Measurements from ENCODE around the gene PROB1. TPM values are rescaled to one million over a fixed set of nuclear protein-coding genes. Genes with fewer than 3 reads are reported as not detected.

PROB1 gene
- total and polyA plus RNA-seq, 2 experiments from 2014 or later = 0.10 to 0.63 TPM

GRCh38 chr5:139439013-139439903 lies 44.4 kb upstream of the PROB1 start, which contains the start of gene DNAJC18:
Gene DNAJC18 (minus strand): TSS chr5:139439525. CDS start chr5:139439445, 80 bp downstream.
- Histone ChIP-seq H3K4me2 (peak within 1 kb of the TSS; percentile 88), H2AFZ (peak within 1 kb of the TSS; percentile 97), H3K4me1 (ENCODE audit: insufficient read depth) (peaks cover 11% of the 10 kb centered on the region), H3K4me3 (peak within 1 kb of the TSS; percentile 90), H3K27me3 (no peaks in the 10 kb centered on the region), H3K79me2 (no peaks in the 10 kb centered on the region), H3K27ac (peak within 1 kb of the TSS; percentile 98), H3K9me3 (ENCODE audit: low read depth) (no peaks in the 10 kb centered on the region), H4K20me1 (ENCODE audit: insufficient read depth, poor library complexity, severe bottlenecking) (no peaks in the 10 kb centered on the region), H3K9me2 (replicated peaks; ENCODE audit: insufficient read depth) (no peaks in the 10 kb centered on the region), H3K36me3 (replicated peaks; ENCODE audit: insufficient read depth, low read depth) (no peaks in the 10 kb centered on the region)
- peak; percentile 95 for DNase-seq (ENCODE audit: low spot score)
- TF ChIP-seq CTCF (IDR thresholded peaks at IDR 0.05; ENCODE audit: poor library complexity) = no peak
- TF ChIP-seq EZH2phosphoT487 (IDR thresholded peaks at IDR 0.05; ENCODE audit: low read depth, severe bottlenecking, unreplicated experiment) = no peak
- no peak for TF ChIP-seq EZH2 (IDR thresholded peaks at IDR 0.05; ENCODE audit: borderline replicate concordance)
- 6% methylated on average over 39 of the region's 49 CpGs for WGBS (ENCODE audit: low lambda C conversion rate, missing lambda C conversion rate)

- H3K4me2 ChIP-seq = peak overlapping the region; percentile 88
- no peak for TF ChIP-seq EZH2 (IDR thresholded peaks at IDR 0.05; ENCODE audit: borderline replicate concordance)
- no peaks in the 10 kb centered on the region for H3K9me2 ChIP-seq (replicated peaks; ENCODE audit: insufficient read depth)
- H3K27me3 ChIP-seq = no peaks in the 10 kb centered on the region
- no peaks in the 10 kb centered on the region for H3K9me3 ChIP-seq (ENCODE audit: low read depth)
- no peak for DNase-seq (ENCODE audit: low spot score)
- peak overlapping the region; percentile 98 for H3K27ac ChIP-seq
- no peaks in the 10 kb centered on the region for H3K36me3 ChIP-seq (replicated peaks; ENCODE audit: insufficient read depth, low read depth)
- peak overlapping the region; percentile 97 for H2AFZ ChIP-seq
- peak overlapping the region; percentile 90 for H3K4me3 ChIP-seq
- peaks cover 8% of the 10 kb centered on the region for H3K4me1 ChIP-seq (ENCODE audit: insufficient read depth)
- no peaks in the 10 kb centered on the region for H3K79me2 ChIP-seq
- H4K20me1 ChIP-seq (ENCODE audit: insufficient read depth, poor library complexity, severe bottlenecking) = no peaks in the 10 kb centered on the region
- 32% methylated on average over 8 of the region's 8 CpGs for WGBS (ENCODE audit: low lambda C conversion rate, missing lambda C conversion rate)
Measured at GRCh38 chr5:139438707-139439012, 43.8 kb upstream of the PROB1 start.

- Histone ChIP-seq H3K9me3 (ENCODE audit: low read depth) (no peaks in the 10 kb centered on the region), H3K79me2 (no peaks in the 10 kb centered on the region), H3K36me3 (replicated peaks; ENCODE audit: insufficient read depth, low read depth) (no peaks in the 10 kb centered on the region), H4K20me1 (ENCODE audit: insufficient read depth, poor library complexity, severe bottlenecking) (no peaks in the 10 kb centered on the region), H2AFZ (no peak overlapping the region), H3K4me3 (no peak overlapping the region), H3K9me2 (replicated peaks; ENCODE audit: insufficient read depth) (no peaks in the 10 kb centered on the region), H3K4me2 (no peak overlapping the region), H3K27me3 (no peaks in the 10 kb centered on the region), H3K27ac (no peak overlapping the region), H3K4me1 (ENCODE audit: insufficient read depth) (peaks cover 6% of the 10 kb centered on the region)
- WGBS (ENCODE audit: low lambda C conversion rate, missing lambda C conversion rate) = 92% methylated on average over 3 of the region's 3 CpGs
- no peak for DNase-seq (ENCODE audit: low spot score)
- TF ChIP-seq CTCF (IDR thresholded peaks at IDR 0.05; ENCODE audit: poor library complexity) (no peak), EZH2 (IDR thresholded peaks at IDR 0.05; ENCODE audit: borderline replicate concordance) (no peak), EZH2phosphoT487 (IDR thresholded peaks at IDR 0.05; ENCODE audit: low read depth, severe bottlenecking, unreplicated experiment) (no peak)
Measured at GRCh38 chr5:139435676-139436075, 40.8 kb upstream of the PROB1 start.

- TF ChIP-seq CTCF (IDR thresholded peaks at IDR 0.05; ENCODE audit: poor library complexity) (no peak), EZH2 (IDR thresholded peaks at IDR 0.05; ENCODE audit: borderline replicate concordance) (no peak), EZH2phosphoT487 (IDR thresholded peaks at IDR 0.05; ENCODE audit: low read depth, severe bottlenecking, unreplicated experiment) (no peak)
- Histone ChIP-seq H3K4me2 (no peak overlapping the region), H3K9me3 (ENCODE audit: low read depth) (no peaks in the 10 kb centered on the region), H3K27ac (no peak overlapping the region), H4K20me1 (ENCODE audit: insufficient read depth, poor library complexity, severe bottlenecking) (no peaks in the 10 kb centered on the region), H3K79me2 (no peaks in the 10 kb centered on the region), H3K36me3 (replicated peaks; ENCODE audit: insufficient read depth, low read depth) (no peaks in the 10 kb centered on the region), H3K9me2 (replicated peaks; ENCODE audit: insufficient read depth) (no peaks in the 10 kb centered on the region), H3K4me1 (ENCODE audit: insufficient read depth) (no peaks in the 10 kb centered on the region), H3K4me3 (no peak overlapping the region), H3K27me3 (no peaks in the 10 kb centered on the region), H2AFZ (no peak overlapping the region)
- DNase-seq (ENCODE audit: low spot score) = no peak
- 82% methylated on average over 1 of the region's 1 CpG for WGBS (ENCODE audit: low lambda C conversion rate, missing lambda C conversion rate)
Measured at GRCh38 chr5:139431706-139432105, 36.8 kb upstream of the PROB1 start.

Measured in hepatocyte (in vitro differentiated cells).